Activated naive CD4-positive, alpha-beta T cell treated with anti-CD3 and anti-CD28 coated beads, Interleukin-2, amount 50 U/mL, for 16 hours (primary cell): ENCODE measurements around the gene HPDL.

Experiments
- DNase-seq: peaks from one replicate; pipeline ENCODE4 v3.0.0-alpha.2; 2020

Gene HPDL

GRCh38 chr1:45325851-45326506 lies 716 bp upstream of the HPDL start:
- no peak for DNase-seq

DNA sequence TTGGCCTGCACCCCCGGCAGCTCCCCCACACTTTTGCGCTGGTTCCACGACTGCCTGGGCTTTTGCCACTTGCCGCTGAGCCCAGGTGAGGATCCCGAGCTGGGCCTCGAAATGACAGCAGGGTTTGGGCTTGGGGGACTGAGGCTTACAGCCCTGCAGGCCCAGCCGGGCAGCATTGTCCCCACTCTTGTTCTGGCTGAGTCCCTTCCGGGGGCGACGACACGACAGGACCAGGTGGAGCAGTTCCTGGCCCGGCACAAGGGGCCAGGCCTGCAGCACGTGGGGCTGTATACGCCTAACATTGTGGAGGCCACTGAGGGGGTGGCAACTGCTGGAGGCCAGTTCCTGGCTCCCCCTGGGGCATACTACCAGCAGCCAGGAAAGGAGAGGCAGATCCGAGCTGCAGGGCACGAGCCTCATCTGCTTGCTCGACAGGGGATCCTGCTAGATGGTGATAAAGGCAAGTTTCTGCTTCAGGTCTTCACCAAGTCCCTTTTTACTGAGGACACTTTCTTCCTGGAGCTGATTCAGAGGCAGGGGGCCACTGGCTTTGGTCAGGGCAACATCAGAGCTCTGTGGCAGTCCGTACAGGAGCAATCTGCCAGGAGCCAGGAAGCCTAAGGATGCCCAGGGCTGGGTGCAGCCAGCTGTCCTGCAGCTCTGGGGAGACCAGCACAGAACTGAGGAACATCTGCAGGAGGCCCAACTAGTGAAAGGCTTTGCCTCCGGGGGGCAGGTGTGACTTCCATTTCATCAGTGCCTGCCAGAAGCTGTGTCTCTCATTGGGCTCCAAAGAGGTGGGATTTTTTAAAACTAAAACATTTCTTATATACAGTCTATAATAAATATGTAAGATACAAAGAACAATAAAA lies 1.2 kb downstream of the HPDL start:
- no peak for DNase-seq

DNA sequence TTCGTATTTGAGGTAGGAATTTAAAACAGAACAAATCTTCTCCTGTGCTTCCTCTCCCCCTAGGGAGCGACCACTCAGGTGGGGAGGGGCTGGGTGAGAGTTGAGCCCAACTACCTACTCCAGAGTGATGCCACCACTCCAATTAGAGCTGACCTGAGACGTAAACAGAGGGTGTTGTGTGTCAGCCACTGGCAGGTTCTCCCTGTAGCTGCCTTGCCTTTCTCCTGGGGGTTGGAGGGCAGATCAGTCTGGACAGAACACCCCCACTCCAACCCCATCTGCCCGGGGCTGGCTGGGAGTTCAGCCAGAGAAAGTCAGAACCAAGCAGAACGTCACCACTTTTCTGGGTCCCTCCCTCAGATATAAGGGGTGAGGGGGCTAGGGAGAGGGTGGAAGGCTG lies 2.0 kb downstream of the HPDL start:
- no peak for DNase-seq

GRCh38 chr1:45329445-45329844 lies 2.8 kb downstream of the HPDL start:
- no peak for DNase-seq

DNA sequence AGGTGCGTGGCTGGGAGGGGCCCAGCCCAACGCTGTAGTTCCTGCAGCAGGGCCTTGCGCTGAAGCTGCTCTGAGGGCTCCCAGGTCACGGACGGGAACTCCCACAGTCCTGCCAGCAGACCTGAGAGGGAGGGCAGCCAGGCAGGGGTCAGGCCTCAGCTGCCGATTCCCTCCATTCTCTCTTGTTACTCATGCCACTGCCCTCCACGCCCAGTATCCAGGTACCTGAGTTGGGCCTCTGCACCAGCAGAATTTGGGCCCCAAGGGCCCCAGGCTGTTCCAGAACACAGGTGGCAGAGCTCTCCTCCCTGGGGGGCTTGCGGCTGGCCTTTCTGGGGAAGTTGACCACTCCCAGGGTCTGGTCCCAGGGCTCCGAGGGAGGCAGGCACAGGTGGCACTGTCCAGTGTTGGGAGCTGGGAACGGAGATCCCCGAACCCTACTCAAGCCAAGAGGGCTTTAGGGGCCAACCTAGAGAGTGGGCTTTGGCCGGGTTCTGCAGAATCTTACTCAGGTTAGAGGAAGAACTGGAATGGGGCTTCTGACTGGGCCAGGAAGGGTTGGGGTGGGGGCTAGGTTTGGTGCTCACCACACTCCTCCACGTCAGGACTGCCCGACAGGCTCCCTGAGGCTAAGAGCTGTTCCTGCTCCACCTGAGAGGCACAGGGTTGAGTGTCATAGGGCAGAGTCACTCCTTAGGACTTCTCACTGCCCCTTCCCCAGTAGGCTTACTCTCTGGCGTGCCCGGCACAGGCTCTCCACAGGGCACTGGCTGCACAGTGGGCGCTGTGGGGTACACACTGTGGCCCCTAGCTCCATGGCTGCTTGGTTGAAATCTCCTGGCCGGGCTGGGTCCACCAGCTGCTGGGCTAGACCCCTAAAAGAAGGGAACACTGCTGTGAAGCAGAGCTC lies 5.0 kb downstream of the HPDL start:
- no peak for DNase-seq

GRCh38 chr1:45332346-45332720 lies 5.6 kb downstream of the HPDL start:
- no peak for DNase-seq

GRCh38 chr1:45334308-45335245 lies 7.9 kb downstream of the HPDL start:
- DNase-seq, result no peak

GRCh38 chr1:45335855-45336324 lies 9.2 kb downstream of the HPDL start:
- DNase-seq, result no peak

DNA sequence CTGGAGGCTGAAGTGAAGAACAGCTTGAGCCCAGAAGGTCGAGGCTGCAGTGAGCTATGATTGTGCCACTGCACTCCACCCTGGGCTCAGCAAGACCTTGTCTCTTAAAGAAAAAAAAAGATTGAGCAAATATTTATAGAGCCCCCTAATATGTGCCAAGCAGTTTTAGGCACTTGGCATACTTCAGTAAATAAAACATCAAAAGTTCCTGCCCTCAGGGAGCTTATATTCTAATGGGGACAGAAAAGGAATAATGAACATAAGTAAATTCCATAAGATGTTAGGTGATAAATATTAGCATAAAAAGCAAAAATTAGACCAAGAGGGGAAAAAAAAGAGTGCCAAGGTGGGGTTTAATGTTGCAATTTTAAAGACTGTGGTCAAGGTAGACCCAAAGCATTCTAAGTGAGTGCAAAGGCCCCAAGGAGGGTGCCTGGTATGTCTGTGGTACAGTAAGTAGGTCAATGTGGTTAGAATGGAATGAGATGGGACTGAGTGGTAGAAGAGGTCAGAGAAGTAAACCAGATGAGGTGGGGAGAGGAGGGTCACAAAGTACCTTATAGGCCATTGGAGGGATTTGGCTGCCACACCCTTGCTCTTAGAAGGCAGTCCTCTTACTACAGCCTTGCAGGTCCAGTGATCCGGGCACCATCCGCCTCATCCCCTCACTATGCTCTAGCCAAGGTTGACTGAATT lies 11.1 kb downstream of the HPDL start:
- no peak for DNase-seq

GRCh38 chr1:45339789-45340558 lies 13.3 kb downstream of the HPDL start, which contains the start of the genes MUTYH and TOE1:
Gene MUTYH (minus strand): TSS chr1:45340440. CDS start chr1:45334505, 5,935 bp downstream.
Gene TOE1 (plus strand): TSS chr1:45340170. CDS start chr1:45340253, 83 bp downstream.
- peak; percentile 94 for DNase-seq

- no peak for DNase-seq
Measured at GRCh38 chr1:45340816-45341466, 14.2 kb downstream of the HPDL start.

GRCh38 chr1:45344499-45344898 lies 17.8 kb downstream of the HPDL start:
- no peak for DNase-seq

- DNase-seq, result no peak
Measured at GRCh38 chr1:45345014-45345413, 18.3 kb downstream of the HPDL start.

DNA sequence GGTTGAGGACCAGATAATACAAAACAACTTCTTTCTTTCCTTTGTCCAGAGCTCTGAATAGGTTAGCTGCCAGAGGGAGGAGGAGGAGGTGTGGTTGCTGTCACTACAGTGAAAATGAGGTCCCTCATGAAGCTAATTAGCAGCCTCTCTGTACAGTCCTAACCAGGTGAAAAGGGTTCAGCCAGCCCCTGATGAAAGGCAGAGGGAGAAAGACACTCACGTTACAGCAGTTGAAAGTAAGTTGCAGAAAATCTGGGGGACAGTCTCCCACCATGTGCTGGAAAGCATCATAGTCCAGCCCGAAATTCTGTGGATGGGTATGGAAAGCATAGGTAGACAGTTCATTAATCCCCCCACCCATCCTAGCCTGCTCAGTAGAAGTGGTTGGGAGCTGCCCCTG lies 19.8 kb downstream of the HPDL start:
- DNase-seq, result no peak

- DNase-seq, result no peak
Measured at GRCh38 chr1:45348020-45348419, 21.3 kb downstream of the HPDL start.

GRCh38 chr1:45348609-45348965 lies 21.9 kb downstream of the HPDL start:
- no peak for DNase-seq

- no peak for DNase-seq
Measured at GRCh38 chr1:45348966-45349677, 22.4 kb downstream of the HPDL start.

DNA sequence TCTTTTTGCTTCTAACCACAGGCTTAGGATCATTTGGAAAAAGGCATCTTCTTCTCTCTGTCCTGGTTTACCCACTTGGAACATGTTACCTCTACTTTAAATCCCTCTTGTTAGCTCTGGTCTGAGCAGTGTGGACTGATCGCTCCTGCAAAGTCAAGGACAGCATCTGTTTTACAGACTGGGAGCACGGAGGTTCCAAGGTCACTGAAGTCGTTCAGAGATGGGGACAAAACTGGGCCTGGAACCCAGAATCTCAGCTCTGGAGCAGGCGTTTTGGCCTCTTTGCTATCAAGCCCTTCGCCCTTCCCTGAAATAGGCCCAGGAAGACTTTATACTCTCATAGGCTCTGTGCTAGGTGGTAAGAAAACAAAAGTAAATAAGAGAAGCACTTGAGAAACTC lies 24.8 kb downstream of the HPDL start:
- no peak for DNase-seq

DNA sequence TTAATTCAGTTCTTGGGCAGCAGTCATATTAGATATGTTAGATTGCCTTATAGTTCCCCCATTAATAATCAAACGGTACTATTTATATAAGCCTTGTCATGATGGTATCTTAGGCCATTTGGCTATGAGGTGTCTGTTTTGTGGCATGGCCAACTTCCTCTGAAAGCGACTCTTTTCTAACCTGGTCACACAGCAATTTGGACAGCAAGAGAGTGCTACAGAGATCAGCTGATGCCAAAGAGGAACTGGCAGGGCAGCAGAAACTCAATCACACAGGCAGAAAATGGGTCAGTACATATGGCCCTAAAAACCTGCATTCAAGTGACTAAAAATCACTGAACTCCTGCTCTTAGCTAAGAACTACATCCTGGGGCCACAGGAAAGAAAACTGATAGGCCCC lies 27.0 kb downstream of the HPDL start:
- no peak for DNase-seq
